GM18870 (cell line): Measurements from ENCODE around the gene EVI5L.
"Not testable (repeated sequence)": the region's sequence is repeated elsewhere in the genome, so short reads cannot be mapped to it uniquely, and the experiment has no call there.

Source experiments
- ATAC-seq: cut with Tn5 transposase; IDR thresholded peaks from one replicate; pipeline ENCODE4 v1.9.1; 2021; ENCODE audit warnings: moderate library complexity; ENCODE audit not compliant: unreplicated experiment

Gene EVI5L

GRCh38 chr19:7829561-7830271, at the start of gene EVI5L:
TSS of gene EVI5L (plus strand) at chr19:7830218. CDS start at chr19:7846543, 16,325 bp downstream.
- ATAC-seq = peak; percentile 95

- no peak for ATAC-seq
Measured at GRCh38 chr19:7781157-7781556, 48.9 kb upstream of the EVI5L start.

GRCh38 chr19:7783991-7784423, 46.0 kb upstream of the EVI5L start:
- ATAC-seq = no peak

GRCh38 chr19:7784856-7785255, 45.2 kb upstream of the EVI5L start:
- no peak for ATAC-seq

GRCh38 chr19:7787141-7787540, 42.9 kb upstream of the EVI5L start:
- no peak for ATAC-seq

GRCh38 chr19:7787602-7788177, 42.3 kb upstream of the EVI5L start:
- ATAC-seq = no peak

GRCh38 chr19:7788178-7788932, 41.7 kb upstream of the EVI5L start:
- ATAC-seq = no peak

GRCh38 chr19:7788933-7789323, 41.1 kb upstream of the EVI5L start:
- no peak for ATAC-seq

GRCh38 chr19:7789447-7789846, 40.6 kb upstream of the EVI5L start:
- no peak for ATAC-seq

- ATAC-seq = no peak
Measured at GRCh38 chr19:7790416-7790815, 39.6 kb upstream of the EVI5L start.

- ATAC-seq = no peak
Measured at GRCh38 chr19:7792281-7792680, 37.7 kb upstream of the EVI5L start.

GRCh38 chr19:7792701-7793100, 37.3 kb upstream of the EVI5L start:
- not testable (repeated sequence) for ATAC-seq

GRCh38 chr19:7793493-7793892, 36.5 kb upstream of the EVI5L start:
- ATAC-seq = no peak

GRCh38 chr19:7795555-7796161, 34.4 kb upstream of the EVI5L start:
- ATAC-seq = no peak

- ATAC-seq = no peak
Measured at GRCh38 chr19:7799640-7800355, 30.2 kb upstream of the EVI5L start.

GRCh38 chr19:7801020-7801570, 28.9 kb upstream of the EVI5L start:
- ATAC-seq = no peak

- no peak for ATAC-seq
Measured at GRCh38 chr19:7806234-7806633, 23.8 kb upstream of the EVI5L start.

- ATAC-seq = no peak
Measured at GRCh38 chr19:7806876-7807275, 23.1 kb upstream of the EVI5L start.

- no peak for ATAC-seq
Measured at GRCh38 chr19:7808108-7808507, 21.9 kb upstream of the EVI5L start.

GRCh38 chr19:7811989-7812388, 18.0 kb upstream of the EVI5L start:
- ATAC-seq = no peak

- no peak for ATAC-seq
Measured at GRCh38 chr19:7815325-7815724, 14.7 kb upstream of the EVI5L start.
